ENCODE results near the gene CLEC2D.
A peak's percentile ranks its signal among the peaks of the same experiment; 100 is the strongest.
"Not testable (repeated sequence)": the region's sequence is repeated elsewhere in the genome, so short reads cannot be mapped to it uniquely, and the experiment has no call there.

The CLEC2D gene

GRCh38 chr12:9651265-9651729 is 18.2 kb upstream of the CLEC2D start:
- no peak for DNase-seq (ENCODE audit: low read depth in 2 of 2)

- DNase-seq (ENCODE audit: low read depth in 2 of 2): no peak
These were observed 9.5 kb upstream of the CLEC2D start for GRCh38 chr12:9660046-9660445.

GRCh38 chr12:9661720-9662119 is 7.8 kb upstream of the CLEC2D start:
- DNase-seq (ENCODE audit: low read depth in 2 of 2): no peak

- no peak for DNase-seq (ENCODE audit: low read depth in 2 of 2)
These were observed 7.0 kb upstream of the CLEC2D start for GRCh38 chr12:9662488-9662887.

GRCh38 chr12:9667403-9668160 is 1.9 kb upstream of the CLEC2D start:
- no peak for DNase-seq (ENCODE audit: low read depth in 2 of 2)

GRCh38 chr12:9668161-9669018 is 1.1 kb upstream of the CLEC2D start:
- no peak for DNase-seq (ENCODE audit: low read depth in 2 of 2)

- DNase-seq (ENCODE audit: low read depth in 2 of 2): no peak
These were observed 540 bp upstream of the CLEC2D start for GRCh38 chr12:9669019-9669326.

GRCh38 chr12:9672340-9672739 is 2.8 kb downstream of the CLEC2D start:
- not testable (repeated sequence) for DNase-seq (ENCODE audit: low read depth in 2 of 2)

GRCh38 chr12:9673404-9674225 is 4.1 kb downstream of the CLEC2D start:
- DNase-seq (ENCODE audit: low read depth in 2 of 2): peak in 1 of 2 donors; percentile 61

GRCh38 chr12:9674226-9674590 is 4.7 kb downstream of the CLEC2D start:
- no peak for DNase-seq (ENCODE audit: low read depth in 2 of 2)

- DNase-seq (ENCODE audit: low read depth in 2 of 2): not testable (repeated sequence)
These were observed 13.0 kb downstream of the CLEC2D start for GRCh38 chr12:9682508-9682907.

- not testable (repeated sequence) for DNase-seq (ENCODE audit: low read depth in 2 of 2)
These were observed 13.4 kb downstream of the CLEC2D start for GRCh38 chr12:9682949-9683348.

- DNase-seq (ENCODE audit: low read depth in 2 of 2): not testable (repeated sequence)
These were observed 15.9 kb downstream of the CLEC2D start for GRCh38 chr12:9685366-9685765.

GRCh38 chr12:9685915-9686314 is 16.4 kb downstream of the CLEC2D start:
- no peak for DNase-seq (ENCODE audit: low read depth in 2 of 2)

GRCh38 chr12:9687228-9687627 is 17.7 kb downstream of the CLEC2D start:
- DNase-seq (ENCODE audit: low read depth in 2 of 2): no peak

- no peak for DNase-seq (ENCODE audit: low read depth in 2 of 2)
These were observed 23.4 kb downstream of the CLEC2D start for GRCh38 chr12:9692909-9693308.

GRCh38 chr12:9694241-9694640 is 24.7 kb downstream of the CLEC2D start:
- DNase-seq (ENCODE audit: low read depth in 2 of 2): no peak

GRCh38 chr12:9695150-9695549 is 25.6 kb downstream of the CLEC2D start:
- not testable (repeated sequence) for DNase-seq (ENCODE audit: low read depth in 2 of 2)

GRCh38 chr12:9695661-9696060 is 26.1 kb downstream of the CLEC2D start:
- not testable (repeated sequence) for DNase-seq (ENCODE audit: low read depth in 2 of 2)

- DNase-seq (ENCODE audit: low read depth in 2 of 2): no peak
These were observed 28.1 kb downstream of the CLEC2D start for GRCh38 chr12:9697619-9698018.

- no peak for DNase-seq (ENCODE audit: low read depth in 2 of 2)
These were observed 29.2 kb downstream of the CLEC2D start for GRCh38 chr12:9698681-9699080.

- DNase-seq (ENCODE audit: low read depth in 2 of 2): no peak
These were observed 29.9 kb downstream of the CLEC2D start for GRCh38 chr12:9699269-9699897.

Data from stimulated activated CD4-positive, alpha-beta T cell treated with anti-CD3 and anti-CD28 coated beads, Interleukin-4, amount 100 ng/mL, for 48 hours (primary cell).